ENCODE results near the gene CDK5R2.

DNA sequence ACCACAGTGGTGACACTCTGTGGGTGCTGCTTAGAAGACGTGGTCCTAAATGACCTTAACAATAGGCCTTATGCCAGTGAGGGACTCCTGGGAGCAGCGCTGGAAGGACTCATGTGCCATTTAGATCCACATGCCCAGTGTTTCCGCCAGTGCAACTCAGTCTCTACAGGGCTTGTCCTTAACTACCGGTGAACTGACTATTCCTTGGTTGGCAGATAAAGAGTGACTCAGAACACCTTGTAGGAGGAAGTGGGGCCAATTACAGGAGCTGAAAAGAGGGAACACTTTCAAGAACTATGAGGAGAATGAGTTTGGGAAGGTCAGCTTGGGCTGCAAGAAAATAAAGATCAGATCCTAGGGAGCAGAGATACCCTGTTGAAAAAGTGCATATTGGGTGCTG is 1.8 kb upstream of the CDK5R2 start:
- TF ChIP-seq, protein P1, sequence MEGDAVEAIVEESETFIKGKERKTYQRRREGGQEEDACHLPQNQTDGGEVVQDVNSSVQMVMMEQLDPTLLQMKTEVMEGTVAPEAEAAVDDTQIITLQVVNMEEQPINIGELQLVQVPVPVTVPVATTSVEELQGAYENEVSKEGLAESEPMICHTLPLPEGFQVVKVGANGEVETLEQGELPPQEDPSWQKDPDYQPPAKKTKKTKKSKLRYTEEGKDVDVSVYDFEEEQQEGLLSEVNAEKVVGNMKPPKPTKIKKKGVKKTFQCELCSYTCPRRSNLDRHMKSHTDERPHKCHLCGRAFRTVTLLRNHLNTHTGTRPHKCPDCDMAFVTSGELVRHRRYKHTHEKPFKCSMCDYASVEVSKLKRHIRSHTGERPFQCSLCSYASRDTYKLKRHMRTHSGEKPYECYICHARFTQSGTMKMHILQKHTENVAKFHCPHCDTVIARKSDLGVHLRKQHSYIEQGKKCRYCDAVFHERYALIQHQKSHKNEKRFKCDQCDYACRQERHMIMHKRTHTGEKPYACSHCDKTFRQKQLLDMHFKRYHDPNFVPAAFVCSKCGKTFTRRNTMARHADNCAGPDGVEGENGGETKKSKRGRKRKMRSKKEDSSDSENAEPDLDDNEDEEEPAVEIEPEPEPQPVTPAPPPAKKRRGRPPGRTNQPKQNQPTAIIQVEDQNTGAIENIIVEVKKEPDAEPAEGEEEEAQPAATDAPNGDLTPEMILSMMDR (IDR thresholded peaks at IDR 0.05) = no peak
- TF ChIP-seq POLR2A (IDR thresholded peaks at IDR 0.05) = no peak
